H1 (cell line): ENCODE data around the gene C1QTNF4.

Source experiments
- CHD2 ChIP-seq: IDR thresholded peaks from 2 replicates; pipeline ENCODE4 v1.6.1; 2012; ENCODE audit warnings: low read length, improper control_type of control experiment
- CTCF ChIP-seq, 3 experiments: IDR thresholded peaks; 1 replicate in 2 of 3; 2 replicates in 1 of 3; pipeline versions ENCODE4 v1.5.1 to v1.6.1; 2011; ENCODE audit warnings: low read length in 3 of 3, mild to moderate bottlenecking in 3 of 3, inconsistent platforms in 2 of 3, low read depth in 1 of 3, moderate library complexity in 1 of 3; ENCODE audit not compliant: insufficient read depth in 1 of 3; ENCODE audit errors: control extremely low read depth in 1 of 3
- EP300 ChIP-seq, 2 experiments: IDR thresholded peaks; 1 replicate in 1 of 2; 2 replicates in 1 of 2; pipeline ENCODE4 v1.6.1; 2011 to 2012; ENCODE audit warnings: low read depth in 2 of 2, low read length in 2 of 2, mild to moderate bottlenecking in 2 of 2, borderline replicate concordance in 1 of 2, inconsistent platforms in 1 of 2, moderate library complexity in 1 of 2
- EZH2 ChIP-seq: fragments of 200-600 bp; sonication (generic); IDR thresholded peaks from 2 replicates; pipeline ENCODE4 v1.7.1; 2012; ENCODE audit warnings: low read depth, mild to moderate bottlenecking, moderate library complexity, low read length, inconsistent platforms; ENCODE audit not compliant: severe bottlenecking
- GABPA ChIP-seq: IDR thresholded peaks from 2 replicates; pipeline ENCODE4 v1.6.1; 2011; ENCODE audit warnings: mild to moderate bottlenecking, low read length, moderate library complexity, borderline replicate concordance; ENCODE audit not compliant: insufficient read depth
- JUND ChIP-seq: IDR thresholded peaks from 2 replicates; pipeline ENCODE4 v1.6.1; 2011; ENCODE audit warnings: mild to moderate bottlenecking, improper control_type of control experiment, low read length
- KDM5A ChIP-seq: fragments of 200-600 bp; IDR thresholded peaks from 2 replicates; pipeline ENCODE4 v1.7.1; 2012; ENCODE audit warnings: mild to moderate bottlenecking, low read length, inconsistent platforms, mixed read lengths
- POLR2A ChIP-seq, 2 experiments: IDR thresholded peaks; 1 replicate in 1 of 2; 2 replicates in 1 of 2; pipeline ENCODE4 v1.6.1; 2011; ENCODE audit warnings: low read depth in 2 of 2, low read length in 2 of 2, mild to moderate bottlenecking in 2 of 2; ENCODE audit errors: control extremely low read depth in 1 of 2
- RFX5 ChIP-seq: IDR thresholded peaks from 2 replicates; pipeline ENCODE4 v1.6.1; 2011; ENCODE audit warnings: low read depth, low read length, improper control_type of control experiment, borderline replicate concordance
- ZNF274 ChIP-seq: IDR thresholded peaks from 2 replicates; pipeline ENCODE4 v1.7.0; 2012; ENCODE audit warnings: low read length, borderline replicate concordance; ENCODE audit errors: extremely low read depth

- TF ChIP-seq POLR2A (IDR thresholded peaks at IDR 0.05; ENCODE audit: control extremely low read depth in 1 of 2, low read depth in 2 of 2, low read length in 2 of 2) (no peak; a peak in 1 of 3 replicates), JUND (no peak), CHD2 (no peak), CTCF (IDR thresholded peaks at IDR 0.05; ENCODE audit: control extremely low read depth in 1 of 3, insufficient read depth in 1 of 3, low read depth in 1 of 3, low read length in 3 of 3) (no peak), ZNF274 (no peak), EP300 (IDR thresholded peaks at IDR 0.05; ENCODE audit: borderline replicate concordance in 1 of 2, low read depth in 2 of 2, low read length in 2 of 2) (no peak), EZH2 (no peak), RFX5 (no peak), GABPA (no peak), KDM5A (no peak)
These were observed 16.7 kb downstream of the C1QTNF4 start for GRCh38 chr11:47577460-47578041.
